GOT3 (cell line): ENCODE measurements around the gene POLR2F.
"Not testable (repeated sequence)": the region's sequence is repeated elsewhere in the genome, so short reads cannot be mapped to it uniquely, and the experiment has no call there.

Source experiments
- DNase-seq: peaks from one replicate; lab custom pipeline; 2025; ENCODE audit warnings: mixed read lengths; lab: John Stamatoyannopoulos, UW

The POLR2F gene

DNA sequence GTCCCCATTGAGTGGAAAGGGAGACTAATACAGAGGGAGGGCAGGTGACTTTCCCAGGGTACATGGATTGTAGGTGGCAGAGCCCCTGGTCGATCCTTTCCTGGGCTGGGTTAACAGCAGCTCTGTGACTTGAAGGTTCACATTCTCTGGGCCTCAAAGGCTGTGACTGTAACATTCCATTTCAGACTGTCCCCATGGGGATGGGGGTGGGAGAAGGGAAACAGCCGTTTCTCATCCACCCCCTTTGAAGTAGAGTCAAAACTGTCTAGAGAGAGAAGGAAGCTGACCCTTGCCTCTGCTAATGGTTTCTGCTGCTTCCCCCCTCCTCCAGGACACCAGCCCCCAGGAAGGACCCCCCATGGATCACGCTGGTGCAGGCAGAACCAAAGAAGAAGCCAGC is 28.2 kb upstream of the POLR2F start:
- DNase-seq: no peak

DNA sequence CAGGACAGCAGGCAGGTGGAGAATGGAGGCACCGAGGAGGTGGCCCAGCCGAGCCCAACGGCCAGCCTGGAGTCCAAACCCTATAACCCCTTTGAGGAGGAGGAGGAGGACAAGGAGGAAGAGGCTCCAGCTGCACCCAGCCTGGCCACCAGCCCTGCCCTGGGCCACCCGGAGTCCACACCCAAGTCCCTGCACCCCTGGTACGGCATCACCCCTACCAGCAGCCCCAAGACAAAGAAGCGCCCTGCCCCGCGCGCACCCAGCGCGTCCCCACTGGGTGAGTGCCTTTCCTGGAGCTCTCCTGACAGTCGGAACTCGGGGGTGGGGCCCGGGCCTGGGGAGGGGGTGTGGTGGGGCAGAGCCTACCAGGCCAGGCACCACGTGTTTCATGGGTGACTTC is 27.7 kb upstream of the POLR2F start:
- DNase-seq: no peak

DNA sequence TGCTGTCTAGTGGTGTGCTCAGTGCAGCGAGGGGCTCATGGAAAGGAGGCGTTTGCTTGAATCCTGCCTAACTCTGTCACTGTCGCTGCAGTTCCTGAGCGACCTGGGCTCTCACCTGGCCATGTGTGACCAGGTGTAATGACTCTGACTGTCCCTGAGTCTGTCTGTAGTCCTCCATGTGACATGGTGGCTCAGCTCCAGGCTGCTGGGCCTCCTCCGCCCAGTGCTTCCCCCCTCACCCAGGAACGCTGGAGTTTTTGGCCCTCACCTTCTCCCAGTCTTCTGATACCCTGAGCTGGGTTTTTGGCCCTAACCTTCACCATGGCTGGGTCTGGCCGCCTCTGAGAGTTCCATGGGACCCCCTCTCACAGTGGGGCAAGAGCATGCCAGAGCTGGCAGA is 27.1 kb upstream of the POLR2F start:
- DNase-seq: no peak

DNA sequence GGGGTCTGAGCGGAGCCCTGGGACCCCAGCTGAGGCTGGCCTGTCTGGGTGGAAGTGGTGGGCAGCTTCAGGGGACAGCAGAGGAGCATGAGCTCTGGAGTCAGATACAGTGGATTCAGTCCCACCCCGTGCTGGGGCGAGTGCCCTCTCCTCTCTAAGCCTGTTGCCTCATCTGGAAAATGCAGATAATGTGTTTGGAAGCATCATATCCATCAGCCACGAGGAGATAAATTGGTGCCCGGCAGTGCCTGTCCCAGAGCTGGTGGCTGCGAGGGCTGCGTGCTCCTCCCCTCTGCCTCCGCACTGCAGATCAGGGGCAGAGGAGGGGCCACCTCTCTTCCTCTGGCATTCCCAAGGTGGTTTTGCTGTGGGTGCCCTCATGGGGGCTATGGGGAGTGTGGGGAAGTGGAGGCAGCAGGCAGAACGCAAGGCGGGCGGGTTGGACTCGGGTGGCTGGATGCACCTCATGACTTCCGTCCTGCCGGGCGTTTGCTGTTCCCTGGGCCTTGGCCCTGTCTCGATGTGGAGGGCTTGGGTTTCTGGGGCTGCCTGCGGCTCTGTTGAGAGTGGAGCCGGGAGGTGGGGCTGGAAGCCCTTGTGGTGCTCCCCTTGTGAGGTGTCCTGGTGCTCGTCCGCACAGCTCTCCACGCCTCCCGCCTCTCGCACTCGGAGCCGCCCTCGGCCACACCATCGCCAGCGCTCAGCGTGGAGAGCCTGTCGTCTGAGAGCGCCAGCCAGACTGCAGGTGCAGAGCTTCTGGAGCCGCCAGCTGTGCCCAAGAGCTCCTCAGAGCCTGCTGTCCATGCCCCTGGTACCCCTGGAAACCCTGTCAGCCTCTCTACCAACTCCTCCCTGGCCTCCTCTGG is 26.5 kb upstream of the POLR2F start:
- DNase-seq: no peak

DNA sequence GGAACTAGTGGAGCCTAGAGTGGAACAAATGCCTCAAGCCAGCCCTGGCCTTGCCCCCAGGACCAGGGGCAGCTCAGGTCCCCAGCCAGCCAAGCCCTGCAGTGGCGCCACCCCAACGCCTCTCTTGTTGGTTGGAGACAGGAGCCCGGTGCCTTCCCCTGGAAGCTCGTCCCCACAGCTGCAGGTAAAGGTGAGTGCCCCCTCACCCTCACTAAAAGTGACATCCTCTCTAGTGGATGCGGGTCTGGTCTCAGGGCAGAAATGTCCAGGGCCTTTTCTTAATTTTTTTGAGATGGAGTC is 25.9 kb upstream of the POLR2F start:
- DNase-seq: no peak

- no peak for DNase-seq
Measured at GRCh38 chr22:37929390-37929789, 24.1 kb upstream of the POLR2F start.

DNA sequence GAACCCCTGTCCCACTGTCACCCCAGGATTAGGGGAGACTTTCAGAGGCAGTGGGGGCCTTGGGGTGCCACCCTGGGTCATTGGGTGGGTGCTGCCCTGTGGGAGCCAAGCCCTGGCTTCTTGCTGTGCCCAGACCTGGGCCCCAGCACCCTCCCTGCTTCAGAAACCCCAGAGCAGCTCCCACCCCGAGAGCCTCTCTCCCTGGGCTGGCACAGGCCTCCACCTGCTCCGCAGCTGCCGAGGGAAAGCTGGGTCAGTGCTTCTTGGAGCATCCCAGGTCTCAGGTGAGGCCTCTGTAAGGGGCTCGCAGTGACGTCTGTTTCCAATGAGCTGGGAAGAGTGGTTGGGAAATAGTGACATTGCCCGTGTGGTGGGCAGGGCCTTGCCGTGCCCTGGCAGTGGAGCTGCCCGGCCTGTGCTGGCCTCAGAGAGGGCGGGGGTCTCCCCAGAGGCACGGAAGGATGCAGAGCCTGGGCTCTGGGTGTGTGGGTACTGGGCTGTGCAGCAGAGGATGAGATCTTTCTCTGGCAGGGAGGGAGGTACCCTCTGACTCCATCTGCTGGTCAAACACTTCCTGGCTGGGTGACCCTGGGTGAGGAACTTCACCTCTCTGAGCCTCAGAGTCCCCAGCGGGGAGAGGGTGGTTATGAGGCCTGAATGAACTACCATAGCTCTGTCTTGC is 23.1 kb upstream of the POLR2F start:
- no peak for DNase-seq

DNA sequence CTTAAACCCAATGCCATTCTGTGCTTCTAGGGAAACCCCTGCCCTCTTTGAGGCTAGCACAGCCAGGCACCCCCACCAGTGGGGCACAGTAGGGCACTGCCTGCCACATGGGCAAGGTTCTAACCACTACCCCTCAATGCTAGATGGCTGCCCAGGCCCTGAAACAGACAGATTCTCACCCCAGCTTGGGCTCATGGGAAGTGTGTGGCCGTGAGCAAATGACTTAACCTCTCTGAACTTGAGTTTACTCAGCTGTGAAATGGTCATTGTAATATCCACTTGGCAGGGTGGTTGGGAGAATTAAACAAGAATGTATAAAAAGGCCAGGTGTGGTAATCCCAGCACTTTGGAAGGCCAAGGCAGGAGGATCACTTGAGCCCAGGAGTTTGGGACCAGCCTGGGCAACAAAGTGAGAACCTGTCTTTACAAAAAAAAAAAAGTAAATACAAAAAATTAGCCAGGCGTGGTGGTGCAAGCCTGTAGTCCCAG is 22.5 kb upstream of the POLR2F start:
- DNase-seq: no peak

GRCh38 chr22:37931893-37932389 is 21.6 kb upstream of the POLR2F start:
- DNase-seq: no peak

DNA sequence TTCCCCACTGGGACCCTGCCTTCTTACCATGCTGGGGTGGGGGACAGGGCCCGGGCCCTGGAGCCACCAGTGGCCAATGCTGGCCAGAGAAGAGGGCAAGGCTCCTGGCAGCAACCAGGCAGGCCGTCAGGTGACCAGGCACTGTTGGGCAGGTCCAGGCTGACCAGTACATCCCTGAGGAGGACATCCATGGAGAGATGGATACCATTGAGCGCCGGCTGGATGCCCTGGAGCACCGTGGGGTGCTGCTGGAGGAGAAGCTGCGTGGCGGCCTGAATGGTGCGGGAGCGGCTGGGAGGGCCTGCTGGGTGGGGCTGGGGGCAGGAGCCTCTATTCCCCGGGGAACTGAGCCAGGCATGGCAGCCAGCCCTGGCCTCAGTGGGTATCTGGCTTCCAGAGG is 21.1 kb upstream of the POLR2F start:
- no peak for DNase-seq

DNA sequence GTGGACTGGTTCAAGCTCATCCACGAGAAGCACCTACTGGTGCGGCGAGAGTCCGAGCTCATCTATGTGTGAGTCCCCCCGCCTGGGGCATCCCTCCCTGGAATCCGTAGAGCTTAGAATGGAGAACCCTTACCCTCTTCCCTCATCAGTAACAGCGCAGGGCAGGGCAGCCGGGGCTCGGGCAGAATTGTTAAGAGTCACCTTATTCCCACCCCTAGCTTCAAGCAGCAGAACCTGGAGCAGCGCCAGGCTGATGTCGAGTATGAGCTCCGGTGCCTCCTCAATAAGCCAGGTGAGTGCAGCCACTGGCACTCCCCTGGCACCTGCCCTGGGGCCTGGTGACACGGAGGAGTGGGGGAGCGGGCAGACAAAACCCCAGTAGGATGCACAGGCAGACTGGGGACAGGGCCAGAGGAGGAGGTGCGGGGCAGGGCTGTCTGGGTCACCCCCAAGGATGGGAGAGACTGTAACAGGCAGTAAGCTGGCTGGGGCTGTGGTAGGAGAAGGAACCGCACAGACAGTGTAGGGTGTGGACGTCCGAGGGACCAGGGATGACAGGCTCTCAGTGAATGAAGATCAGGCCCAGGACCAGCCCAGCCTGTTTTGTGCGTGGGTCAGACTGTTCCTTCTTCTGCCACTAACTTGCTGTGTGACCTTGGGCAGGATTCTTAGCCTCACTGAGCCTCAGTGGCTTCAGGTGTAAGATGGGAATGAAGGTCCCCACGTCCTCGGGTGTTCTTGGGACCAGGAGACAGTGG is 20.5 kb upstream of the POLR2F start:
- no peak for DNase-seq

DNA sequence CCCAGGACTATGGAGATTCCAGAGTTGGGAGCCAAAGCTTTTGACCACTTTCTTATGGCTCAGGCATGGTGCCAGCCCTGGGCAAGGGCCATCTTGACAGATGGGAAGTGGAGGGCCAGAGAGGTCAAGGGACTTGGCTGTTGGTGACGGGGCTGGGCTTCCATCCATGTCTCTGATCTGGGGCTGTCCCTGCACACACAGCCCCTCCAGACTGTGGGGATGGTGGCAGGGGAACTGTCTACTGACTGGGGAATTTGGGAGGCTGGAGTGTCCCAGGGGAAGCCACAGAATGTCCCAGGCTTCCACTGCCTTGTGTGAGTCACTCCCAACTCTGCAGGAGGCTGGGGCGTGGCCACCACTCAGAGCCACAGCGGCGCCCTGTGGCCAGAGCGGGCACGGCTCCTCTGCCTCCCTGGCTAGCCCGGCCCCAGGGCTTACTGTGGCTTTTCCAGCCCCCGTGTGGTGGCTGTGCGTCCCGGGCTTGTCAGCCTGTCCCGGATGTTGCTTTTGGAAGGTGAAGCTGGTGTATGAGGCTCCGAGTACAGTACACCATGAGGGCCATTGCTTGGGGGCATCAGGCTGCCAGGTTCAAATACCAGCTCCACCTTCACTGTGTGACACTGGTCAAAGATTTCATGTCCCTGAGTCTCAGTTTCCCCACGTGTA is 19.7 kb upstream of the POLR2F start:
- DNase-seq: peak; percentile 76

GRCh38 chr22:37940698-37941376 is 12.7 kb upstream of the POLR2F start:
- no peak for DNase-seq

DNA sequence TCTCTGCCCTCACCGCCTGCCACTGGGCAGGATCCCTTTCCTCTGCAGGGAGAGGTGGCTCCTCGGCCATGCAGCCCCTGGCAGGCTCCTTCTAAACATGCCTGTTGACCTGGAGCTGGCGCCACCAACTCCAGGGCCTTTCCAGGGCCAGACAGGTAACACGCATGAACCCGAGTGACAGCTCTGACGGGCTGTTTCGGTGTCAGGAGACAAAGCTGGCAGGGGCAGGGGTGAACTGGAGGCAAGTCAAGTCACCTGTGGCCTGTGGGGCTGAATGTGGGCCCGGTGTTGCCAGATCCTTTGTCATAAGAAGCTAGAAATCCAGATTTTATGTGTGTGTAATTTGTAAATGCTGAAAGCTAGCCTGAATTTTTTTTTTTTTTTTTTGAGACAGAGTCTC is 11.4 kb upstream of the POLR2F start:
- no peak for DNase-seq

- DNase-seq: no peak
Measured at GRCh38 chr22:37943136-37943824, 10.2 kb upstream of the POLR2F start.

GRCh38 chr22:37943825-37944198 is 9.7 kb upstream of the POLR2F start:
- no peak for DNase-seq

DNA sequence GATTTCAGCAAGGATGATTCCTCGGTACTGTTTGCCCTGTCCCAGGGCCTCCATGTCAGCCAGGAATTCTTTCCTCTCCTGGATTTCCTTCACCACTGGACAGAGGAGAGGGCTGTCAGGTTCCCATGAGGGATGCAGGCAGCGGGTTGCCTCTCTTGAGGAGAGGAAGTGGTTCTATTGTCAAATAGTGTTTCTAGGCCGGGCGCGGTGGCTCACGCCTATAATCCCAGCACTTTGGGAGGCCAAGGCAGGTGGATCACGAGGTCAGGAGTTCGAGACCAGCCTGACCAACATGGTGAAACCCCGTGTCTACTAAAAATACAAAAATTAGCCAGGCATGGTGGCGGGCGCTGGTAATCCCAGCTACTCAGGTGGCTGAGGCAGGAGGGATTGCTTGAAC is 9.1 kb upstream of the POLR2F start:
- DNase-seq: not testable (repeated sequence)

GRCh38 chr22:37947142-37947795 is 6.2 kb upstream of the POLR2F start:
- not testable (repeated sequence) for DNase-seq

DNA sequence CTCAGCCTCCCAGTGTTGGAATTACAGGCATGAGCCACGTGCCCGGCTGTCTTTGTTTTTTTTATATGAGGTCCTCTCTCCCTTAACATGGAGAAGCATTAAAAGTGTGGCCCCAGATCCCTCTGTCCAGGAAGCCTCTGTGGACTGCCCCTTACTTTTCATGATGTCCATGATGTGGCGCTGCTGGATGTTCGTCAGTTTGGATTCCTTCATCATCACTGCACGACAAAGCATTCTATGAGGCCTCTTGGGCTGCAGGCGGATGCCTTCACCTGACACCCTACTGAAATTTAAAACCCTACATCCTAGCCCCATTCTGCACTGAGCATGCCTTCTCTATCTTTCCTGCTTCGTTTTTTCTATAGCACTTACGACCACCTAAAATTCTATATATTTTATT is 2.2 kb upstream of the POLR2F start:
- no peak for DNase-seq

DNA sequence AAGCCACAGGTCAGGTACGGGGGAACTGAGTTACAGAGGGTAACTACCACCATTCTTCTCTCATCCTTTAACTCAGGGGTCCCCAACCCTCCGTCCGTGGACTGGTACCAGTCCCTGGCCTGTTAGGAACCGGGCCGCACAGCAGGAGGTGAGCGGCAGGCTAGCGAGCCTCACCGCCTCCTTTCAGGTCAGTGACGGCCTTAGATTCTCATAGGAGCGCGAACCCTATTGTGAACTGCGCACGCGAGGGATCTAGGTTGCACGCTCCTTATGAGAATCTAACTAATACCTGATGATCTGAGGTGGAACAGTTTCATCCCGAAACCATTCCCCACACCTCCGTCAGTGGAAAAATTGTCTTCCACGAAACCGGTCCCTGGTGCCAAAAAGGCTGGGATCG is 870 bp upstream of the POLR2F start:
- not testable (repeated sequence) for DNase-seq
